Measurements from ENCODE around the gene ETS2. TPM values are rescaled to one million over a fixed set of nuclear protein-coding genes. Genes with fewer than 3 reads are reported as not detected.

Gene ETS2
- total RNA-seq, 1 donor from 2014 or later, result 18.2 TPM

- Mint-ChIP-seq H3K4me3 (ENCODE audit: unreplicated experiment) (no peak overlapping the region), H3K36me3 (ENCODE audit: unreplicated experiment) (no peaks in the 10 kb centered on the region), H3K4me1 (ENCODE audit: unreplicated experiment) (peaks cover 43% of the 10 kb centered on the region), H3K9me3 (ENCODE audit: unreplicated experiment) (no peaks in the 10 kb centered on the region), H3K27ac (ENCODE audit: unreplicated experiment) (no peak overlapping the region), H3K27me3 (ENCODE audit: unreplicated experiment) (no peaks in the 10 kb centered on the region)
- TF ChIP-seq CTCF (IDR thresholded peaks at IDR 0.05), result no peak
- DNase-seq (ENCODE audit: extremely low spot score, unreplicated experiment), result no peak
These were observed 45.5 kb upstream of the ETS2 start for GRCh38 chr21:38760017-38760761.

GRCh38 chr21:38760762-38761155 lies 45.0 kb upstream of the ETS2 start:
- TF ChIP-seq CTCF (IDR thresholded peaks at IDR 0.05), result no peak
- Mint-ChIP-seq H3K27me3 (ENCODE audit: unreplicated experiment) (no peaks in the 10 kb centered on the region), H3K27ac (ENCODE audit: unreplicated experiment) (no peak overlapping the region), H3K9me3 (ENCODE audit: unreplicated experiment) (no peaks in the 10 kb centered on the region), H3K36me3 (ENCODE audit: unreplicated experiment) (no peaks in the 10 kb centered on the region), H3K4me3 (ENCODE audit: unreplicated experiment) (no peak overlapping the region), H3K4me1 (ENCODE audit: unreplicated experiment) (peaks cover 37% of the 10 kb centered on the region)
- DNase-seq (ENCODE audit: extremely low spot score, unreplicated experiment), result no peak

GRCh38 chr21:38761531-38761930 lies 44.2 kb upstream of the ETS2 start:
- no peak for DNase-seq (ENCODE audit: extremely low spot score, unreplicated experiment)
- Mint-ChIP-seq H3K9me3 (ENCODE audit: unreplicated experiment) (no peaks in the 10 kb centered on the region), H3K27ac (ENCODE audit: unreplicated experiment) (no peak overlapping the region), H3K4me3 (ENCODE audit: unreplicated experiment) (no peak overlapping the region), H3K4me1 (ENCODE audit: unreplicated experiment) (peaks cover 30% of the 10 kb centered on the region), H3K36me3 (ENCODE audit: unreplicated experiment) (no peaks in the 10 kb centered on the region), H3K27me3 (ENCODE audit: unreplicated experiment) (no peaks in the 10 kb centered on the region)
- TF ChIP-seq CTCF (IDR thresholded peaks at IDR 0.05), result no peak

GRCh38 chr21:38765056-38765455 lies 40.7 kb upstream of the ETS2 start:
- no peak for DNase-seq (ENCODE audit: extremely low spot score, unreplicated experiment)
- H3K4me1 Mint-ChIP-seq (ENCODE audit: unreplicated experiment), result peaks cover 30% of the 10 kb centered on the region
- no peak overlapping the region for H3K4me3 Mint-ChIP-seq (ENCODE audit: unreplicated experiment)

More at GRCh38 chr21:38765056-38765455, 40.7 kb upstream of the ETS2 start:
- Mint-ChIP-seq H3K27me3 (ENCODE audit: unreplicated experiment) (no peaks in the 10 kb centered on the region), H3K9me3 (ENCODE audit: unreplicated experiment) (no peaks in the 10 kb centered on the region), H3K36me3 (ENCODE audit: unreplicated experiment) (no peaks in the 10 kb centered on the region), H3K27ac (ENCODE audit: unreplicated experiment) (no peak overlapping the region)
- no peak for TF ChIP-seq CTCF (IDR thresholded peaks at IDR 0.05)
